ENCODE measurements around the gene PRDM16.

PRDM16 gene

GRCh38 chr1:3037281-3038040 lies 31.5 kb upstream of the PRDM16 start:
- H3K14ac ChIP-seq (ENCODE audit: low read length): no peak overlapping the region
- H3K9me3 ChIP-seq (replicated peaks in 1 of 2; ENCODE audit: control insufficient read depth in 2 of 2, insufficient read depth in 1 of 2, low read depth in 1 of 2, low read length in 2 of 2): no peaks in the 10 kb centered on the region
- no peak overlapping the region for H2AK5ac ChIP-seq (ENCODE audit: low read depth, low read length)
- H3K79me1 ChIP-seq (ENCODE audit: low read depth, low read length): peaks cover under 1% of the 10 kb centered on the region
- H3K36me3 ChIP-seq (replicated peaks in 1 of 2; ENCODE audit: control insufficient read depth in 2 of 2, insufficient read depth in 2 of 2, low read length in 2 of 2): no peaks in the 10 kb centered on the region
- no peak overlapping the region for H3K27ac ChIP-seq (replicated peaks; ENCODE audit: low read length)
- H2BK5ac ChIP-seq (ENCODE audit: low read length): peak overlapping the region; percentile 5
- peak overlapping the region; percentile 9 for H2BK15ac ChIP-seq (ENCODE audit: low read length)
- no peak overlapping the region for H3K9ac ChIP-seq (ENCODE audit: low read depth, low read length, poor library complexity)
- no peak overlapping the region for H2AFZ ChIP-seq (ENCODE audit: low read length)
- no peak overlapping the region for H3K4me3 ChIP-seq (ENCODE audit: low read length in 2 of 2)
- no peak overlapping the region for H2BK12ac ChIP-seq (ENCODE audit: low read length)
- no peaks in the 10 kb centered on the region for H3K4me1 ChIP-seq (ENCODE audit: control insufficient read depth in 2 of 2, insufficient read depth in 1 of 2, low read depth in 1 of 2, low read length in 2 of 2)
- H3K4ac ChIP-seq (ENCODE audit: low read length): peak overlapping the region; percentile 59
- DNase-seq (ENCODE audit: low spot score): no peak
- no CpG with 5 or more reads among the region's 32 CpGs for WGBS, 2 donors (ENCODE audit: extremely low coverage in 2 of 2, insufficient read length in 2 of 2, insufficient replicate concordance in 1 of 2)
- H4K8ac ChIP-seq (ENCODE audit: low read depth, low read length): no peak overlapping the region
- peak overlapping the region; percentile 23 for H2BK120ac ChIP-seq (ENCODE audit: low read depth, low read length)
- no peak overlapping the region for H4K91ac ChIP-seq (ENCODE audit: low read depth, low read length, poor library complexity)
- H3K4me2 ChIP-seq (ENCODE audit: insufficient read depth, low read length, poor library complexity, severe bottlenecking): no peak overlapping the region
- H3K23ac ChIP-seq (ENCODE audit: low read depth, low read length, poor library complexity): no peak overlapping the region
- peaks cover 0 to 56% (median 3%) of the 10 kb centered on the region in 3 experiments for H3K27me3 ChIP-seq (ENCODE audit: control insufficient read depth in 3 of 3, insufficient read depth in 3 of 3, low read depth in 1 of 3, low read length in 3 of 3)
- H3K18ac ChIP-seq (ENCODE audit: low read length): peak overlapping the region; percentile 13

GRCh38 chr1:3038113-3038551 lies 30.9 kb upstream of the PRDM16 start:
- no peak for DNase-seq (ENCODE audit: low spot score)
- H3K4ac ChIP-seq (ENCODE audit: low read length): no peak overlapping the region
- WGBS, 2 donors (ENCODE audit: extremely low coverage in 2 of 2, insufficient read length in 2 of 2, insufficient replicate concordance in 1 of 2): no CpG with 5 or more reads among the region's 11 CpGs
- H3K36me3 ChIP-seq (replicated peaks in 1 of 2; ENCODE audit: control insufficient read depth in 2 of 2, insufficient read depth in 2 of 2, low read length in 2 of 2): no peaks in the 10 kb centered on the region
- peaks cover 0 to 56% (median 3%) of the 10 kb centered on the region in 3 experiments for H3K27me3 ChIP-seq (ENCODE audit: control insufficient read depth in 3 of 3, insufficient read depth in 3 of 3, low read depth in 1 of 3, low read length in 3 of 3)
- no peak overlapping the region for H3K9ac ChIP-seq (ENCODE audit: low read depth, low read length, poor library complexity)
- H3K14ac ChIP-seq (ENCODE audit: low read length): no peak overlapping the region
- H3K4me3 ChIP-seq (ENCODE audit: low read length in 2 of 2): no peak overlapping the region
- H2BK120ac ChIP-seq (ENCODE audit: low read depth, low read length): no peak overlapping the region
- no peak overlapping the region for H4K91ac ChIP-seq (ENCODE audit: low read depth, low read length, poor library complexity)
- H2BK15ac ChIP-seq (ENCODE audit: low read length): no peak overlapping the region
- H3K27ac ChIP-seq (replicated peaks; ENCODE audit: low read length): no peak overlapping the region
- H2BK12ac ChIP-seq (ENCODE audit: low read length): no peak overlapping the region
- H3K18ac ChIP-seq (ENCODE audit: low read length): peak overlapping the region; percentile 35
- H3K4me2 ChIP-seq (ENCODE audit: insufficient read depth, low read length, poor library complexity, severe bottlenecking): no peak overlapping the region
- no peak overlapping the region for H2AK5ac ChIP-seq (ENCODE audit: low read depth, low read length)
- no peak overlapping the region for H2AFZ ChIP-seq (ENCODE audit: low read length)
- H2BK5ac ChIP-seq (ENCODE audit: low read length): no peak overlapping the region
- peaks cover 2% of the 10 kb centered on the region for H3K79me1 ChIP-seq (ENCODE audit: low read depth, low read length)
- no peaks in the 10 kb centered on the region for H3K9me3 ChIP-seq (replicated peaks in 1 of 2; ENCODE audit: control insufficient read depth in 2 of 2, insufficient read depth in 1 of 2, low read depth in 1 of 2, low read length in 2 of 2)
- no peak overlapping the region for H4K8ac ChIP-seq (ENCODE audit: low read depth, low read length)
- H3K23ac ChIP-seq (ENCODE audit: low read depth, low read length, poor library complexity): no peak overlapping the region
- no peaks in the 10 kb centered on the region for H3K4me1 ChIP-seq (ENCODE audit: control insufficient read depth in 2 of 2, insufficient read depth in 1 of 2, low read depth in 1 of 2, low read length in 2 of 2)

GRCh38 chr1:3038571-3039181 lies 30.3 kb upstream of the PRDM16 start:
- no peak overlapping the region for H3K14ac ChIP-seq (ENCODE audit: low read length)
- no peak for DNase-seq (ENCODE audit: low spot score)
- H3K4me2 ChIP-seq (ENCODE audit: insufficient read depth, low read length, poor library complexity, severe bottlenecking): no peak overlapping the region
- peak overlapping the region; percentile 47 for H3K23ac ChIP-seq (ENCODE audit: low read depth, low read length, poor library complexity)
- H2BK120ac ChIP-seq (ENCODE audit: low read depth, low read length): peak overlapping the region; percentile 64
- H3K27ac ChIP-seq (replicated peaks; ENCODE audit: low read length): no peak overlapping the region
- H3K36me3 ChIP-seq (replicated peaks in 1 of 2; ENCODE audit: control insufficient read depth in 2 of 2, insufficient read depth in 2 of 2, low read length in 2 of 2): no peaks in the 10 kb centered on the region
- H2BK5ac ChIP-seq (ENCODE audit: low read length): no peak overlapping the region
- H3K27me3 ChIP-seq (ENCODE audit: control insufficient read depth in 3 of 3, insufficient read depth in 3 of 3, low read depth in 1 of 3, low read length in 3 of 3): peaks cover 0 to 52% (median 3%) of the 10 kb centered on the region in 3 experiments
- no peak overlapping the region for H3K9ac ChIP-seq (ENCODE audit: low read depth, low read length, poor library complexity)
- H3K4ac ChIP-seq (ENCODE audit: low read length): no peak overlapping the region
- WGBS, 2 donors (ENCODE audit: extremely low coverage in 2 of 2, insufficient read length in 2 of 2, insufficient replicate concordance in 1 of 2): no CpG with 5 or more reads among the region's 19 CpGs
- no peak overlapping the region for H4K91ac ChIP-seq (ENCODE audit: low read depth, low read length, poor library complexity)
- peak overlapping the region; percentile 63 for H2BK15ac ChIP-seq (ENCODE audit: low read length)
- no peak overlapping the region for H2AK5ac ChIP-seq (ENCODE audit: low read depth, low read length)
- peak overlapping the region; percentile 50 for H2BK12ac ChIP-seq (ENCODE audit: low read length)
- H3K18ac ChIP-seq (ENCODE audit: low read length): peak overlapping the region; percentile 59
- H4K8ac ChIP-seq (ENCODE audit: low read depth, low read length): no peak overlapping the region
- H3K4me3 ChIP-seq (ENCODE audit: low read length in 2 of 2): no peak overlapping the region
- H3K9me3 ChIP-seq (replicated peaks in 1 of 2; ENCODE audit: control insufficient read depth in 2 of 2, insufficient read depth in 1 of 2, low read depth in 1 of 2, low read length in 2 of 2): no peaks in the 10 kb centered on the region
- no peaks in the 10 kb centered on the region for H3K4me1 ChIP-seq (ENCODE audit: control insufficient read depth in 2 of 2, insufficient read depth in 1 of 2, low read depth in 1 of 2, low read length in 2 of 2)
- H3K79me1 ChIP-seq (ENCODE audit: low read depth, low read length): peaks cover 2% of the 10 kb centered on the region
- H2AFZ ChIP-seq (ENCODE audit: low read length): no peak overlapping the region

GRCh38 chr1:3040004-3040403 lies 29.0 kb upstream of the PRDM16 start:
- Histone ChIP-seq H2AK5ac (ENCODE audit: low read depth, low read length) (no peak overlapping the region), H3K36me3 (replicated peaks in 1 of 2; ENCODE audit: control insufficient read depth in 2 of 2, insufficient read depth in 2 of 2, low read length in 2 of 2) (no peaks in the 10 kb centered on the region), H3K9ac (ENCODE audit: low read depth, low read length, poor library complexity) (peak overlapping the region; percentile 82), H3K27me3 (ENCODE audit: control insufficient read depth in 3 of 3, insufficient read depth in 3 of 3, low read depth in 1 of 3, low read length in 3 of 3) (peaks cover 0 to 40% (median 3%) of the 10 kb centered on the region in 3 experiments), H3K4me1 (ENCODE audit: control insufficient read depth in 2 of 2, insufficient read depth in 1 of 2, low read depth in 1 of 2, low read length in 2 of 2) (no peaks in the 10 kb centered on the region), H3K14ac (ENCODE audit: low read length) (peak overlapping the region; percentile 9), H3K79me1 (ENCODE audit: low read depth, low read length) (peaks cover 2% of the 10 kb centered on the region), H2BK12ac (ENCODE audit: low read length) (no peak overlapping the region), H2BK5ac (ENCODE audit: low read length) (no peak overlapping the region), H2AFZ (ENCODE audit: low read length) (no peak overlapping the region), H3K9me3 (replicated peaks in 1 of 2; ENCODE audit: control insufficient read depth in 2 of 2, insufficient read depth in 1 of 2, low read depth in 1 of 2, low read length in 2 of 2) (no peaks in the 10 kb centered on the region), H2BK15ac (ENCODE audit: low read length) (no peak overlapping the region), H3K23ac (ENCODE audit: low read depth, low read length, poor library complexity) (peak overlapping the region; percentile 5), H3K18ac (ENCODE audit: low read length) (peak overlapping the region; percentile 15), H4K8ac (ENCODE audit: low read depth, low read length) (no peak overlapping the region), H3K4ac (ENCODE audit: low read length) (no peak overlapping the region), H4K91ac (ENCODE audit: low read depth, low read length, poor library complexity) (no peak overlapping the region), H2BK120ac (ENCODE audit: low read depth, low read length) (no peak overlapping the region), H3K27ac (replicated peaks; ENCODE audit: low read length) (no peak overlapping the region), H3K4me3 (ENCODE audit: low read length in 2 of 2) (no peak overlapping the region), H3K4me2 (ENCODE audit: insufficient read depth, low read length, poor library complexity, severe bottlenecking) (no peak overlapping the region)
- no peak for DNase-seq (ENCODE audit: low spot score)
- no CpG with 5 or more reads among the region's 7 CpGs for WGBS, 2 donors (ENCODE audit: extremely low coverage in 2 of 2, insufficient read length in 2 of 2, insufficient replicate concordance in 1 of 2)

Measured in neuronal stem cell (in vitro differentiated cells).